HG02623 (cell line): ENCODE data around the gene GMEB2.
"Not testable (repeated sequence)": the region's sequence is repeated elsewhere in the genome, so short reads cannot be mapped to it uniquely, and the experiment has no call there.

Experiments
- ATAC-seq: cut with Tn5 transposase; IDR thresholded peaks from one replicate; pipeline ENCODE4 v1.9.1; 2021; ENCODE audit warnings: moderate library complexity; ENCODE audit not compliant: unreplicated experiment

GMEB2 gene

GRCh38 chr20:63561624-63562396 is 65.1 kb downstream of the GMEB2 start:
- no peak for ATAC-seq

DNA sequence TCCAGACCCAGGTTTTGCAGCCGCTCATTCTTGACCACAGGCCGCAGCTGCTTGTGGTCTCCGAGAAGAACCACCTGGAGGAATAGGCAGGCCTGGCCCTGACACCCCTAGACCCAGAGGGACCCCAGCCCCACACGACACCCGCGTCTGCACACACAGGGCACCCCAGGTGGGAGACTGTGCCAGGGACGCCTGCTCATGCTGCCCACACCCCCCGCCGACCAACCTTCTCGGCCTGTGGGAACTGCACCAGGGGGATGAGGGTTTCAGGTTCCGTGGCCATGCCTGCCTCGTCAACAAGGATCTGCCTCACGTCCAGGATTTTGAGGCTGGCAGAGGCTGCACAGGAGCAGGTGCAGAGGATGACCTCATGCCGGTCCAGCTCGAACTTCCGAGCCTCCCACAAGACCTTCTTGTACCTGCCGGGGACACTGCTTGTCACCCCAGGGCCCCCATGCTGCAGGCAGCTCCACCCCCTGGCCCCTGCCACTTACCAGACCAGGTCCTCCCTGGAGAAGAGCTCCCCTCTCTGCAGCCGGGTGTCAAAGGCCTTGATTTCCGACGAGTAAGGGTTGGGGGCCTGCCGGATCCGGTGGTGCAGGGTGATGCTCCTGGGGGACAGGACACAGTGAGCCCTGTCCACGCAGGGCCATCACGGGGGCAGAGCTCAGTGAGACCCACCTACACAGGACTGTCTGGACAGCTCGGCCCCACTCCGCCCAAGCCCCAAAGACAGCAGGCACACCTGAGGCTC is 65.9 kb downstream of the GMEB2 start:
- ATAC-seq: no peak

DNA sequence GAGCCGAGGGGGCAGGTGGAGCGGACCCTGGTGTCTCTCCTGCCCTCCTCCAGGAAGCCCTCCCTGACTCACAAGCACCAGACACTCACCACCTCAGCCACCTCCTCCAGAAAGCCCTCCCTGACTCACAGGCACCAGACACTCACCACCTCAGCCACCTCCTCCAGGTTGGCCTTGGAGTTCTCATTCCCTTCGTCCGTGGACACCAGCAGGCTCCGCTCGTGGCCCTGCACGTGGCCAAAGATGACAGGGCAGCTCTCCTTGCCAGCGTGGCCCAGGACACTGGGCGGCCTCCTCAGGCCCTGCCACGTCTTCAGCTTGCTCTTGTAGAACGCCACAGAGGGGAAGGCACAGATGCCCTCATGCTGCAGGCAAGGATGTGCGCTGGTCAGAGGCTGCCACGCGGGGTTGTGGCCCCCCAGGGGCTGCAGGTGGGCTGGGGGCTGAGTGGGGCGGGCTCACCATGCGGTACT is 66.5 kb downstream of the GMEB2 start:
- ATAC-seq: no peak

GRCh38 chr20:63559485-63560332 is 67.2 kb downstream of the GMEB2 start:
- not testable (repeated sequence) for ATAC-seq

DNA sequence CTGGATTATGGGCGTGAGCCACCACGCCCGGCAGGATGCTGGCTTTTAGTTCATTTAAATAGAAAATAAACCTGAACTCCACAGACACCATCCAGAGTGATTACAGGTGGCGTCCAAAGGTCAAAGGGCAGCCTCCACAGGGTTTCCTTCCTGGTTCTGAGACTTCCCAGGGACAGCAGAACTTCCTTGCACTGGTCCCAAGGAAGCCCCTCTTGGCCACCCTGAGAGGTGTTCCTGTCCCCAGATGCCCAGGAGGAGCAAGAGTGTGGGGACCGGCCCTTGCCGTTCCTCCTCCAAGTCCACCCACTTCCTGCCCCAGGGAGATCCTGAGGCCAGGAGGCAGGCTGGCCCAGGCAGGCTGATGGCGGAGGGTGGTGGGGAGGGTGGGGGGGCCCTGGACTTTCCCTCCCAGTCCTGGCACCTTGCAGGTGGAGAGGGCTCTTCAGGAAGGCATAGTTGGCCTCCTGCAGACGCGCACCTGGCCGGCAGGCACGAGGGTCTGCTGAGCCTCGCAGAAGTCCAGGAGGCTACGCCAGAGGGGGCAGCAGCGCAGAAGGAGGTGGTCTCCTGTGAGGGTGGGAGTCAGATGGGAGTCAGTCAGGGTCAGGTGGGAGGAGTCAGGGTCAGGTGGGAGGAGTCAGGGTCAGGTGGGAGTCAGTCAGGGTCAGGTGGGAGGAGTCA is 68.0 kb downstream of the GMEB2 start:
- ATAC-seq: no peak

- no peak for ATAC-seq
These were observed 69.4 kb downstream of the GMEB2 start for GRCh38 chr20:63557481-63557891.

- ATAC-seq: no peak
These were observed 69.9 kb downstream of the GMEB2 start for GRCh38 chr20:63556873-63557478.

DNA sequence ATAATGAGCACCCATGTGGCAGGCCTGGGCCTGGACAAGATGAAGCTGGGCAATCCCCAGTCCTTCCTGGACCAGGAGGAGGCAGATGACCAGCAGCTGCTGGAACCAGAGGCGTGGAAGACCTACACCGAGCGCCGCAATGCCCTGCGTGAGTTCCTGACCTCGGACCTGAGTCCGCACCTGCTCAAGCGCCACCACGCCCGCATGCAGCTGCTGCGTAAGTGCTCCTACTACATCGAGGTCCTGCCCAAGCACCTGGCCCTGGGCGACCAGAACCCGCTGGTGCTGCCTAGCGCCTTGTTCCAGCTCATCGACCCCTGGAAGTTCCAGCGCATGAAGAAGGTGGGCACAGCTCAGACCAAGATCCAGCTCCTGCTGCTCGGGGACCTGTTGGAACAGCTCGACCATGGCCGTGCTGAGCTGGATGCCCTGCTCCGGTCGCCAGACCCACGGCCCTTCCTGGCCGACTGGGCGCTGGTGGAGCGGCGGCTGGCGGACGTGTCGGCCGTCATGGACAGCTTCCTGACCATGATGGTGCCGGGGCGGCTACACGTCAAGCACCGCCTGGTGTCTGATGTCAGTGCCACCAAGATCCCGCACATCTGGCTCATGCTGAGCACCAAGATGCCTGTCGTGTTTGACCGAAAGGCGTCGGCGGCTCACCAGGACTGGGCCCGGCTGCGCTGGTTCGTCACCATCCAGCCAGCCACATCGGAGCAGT is 71.1 kb downstream of the GMEB2 start:
- no peak for ATAC-seq

DNA sequence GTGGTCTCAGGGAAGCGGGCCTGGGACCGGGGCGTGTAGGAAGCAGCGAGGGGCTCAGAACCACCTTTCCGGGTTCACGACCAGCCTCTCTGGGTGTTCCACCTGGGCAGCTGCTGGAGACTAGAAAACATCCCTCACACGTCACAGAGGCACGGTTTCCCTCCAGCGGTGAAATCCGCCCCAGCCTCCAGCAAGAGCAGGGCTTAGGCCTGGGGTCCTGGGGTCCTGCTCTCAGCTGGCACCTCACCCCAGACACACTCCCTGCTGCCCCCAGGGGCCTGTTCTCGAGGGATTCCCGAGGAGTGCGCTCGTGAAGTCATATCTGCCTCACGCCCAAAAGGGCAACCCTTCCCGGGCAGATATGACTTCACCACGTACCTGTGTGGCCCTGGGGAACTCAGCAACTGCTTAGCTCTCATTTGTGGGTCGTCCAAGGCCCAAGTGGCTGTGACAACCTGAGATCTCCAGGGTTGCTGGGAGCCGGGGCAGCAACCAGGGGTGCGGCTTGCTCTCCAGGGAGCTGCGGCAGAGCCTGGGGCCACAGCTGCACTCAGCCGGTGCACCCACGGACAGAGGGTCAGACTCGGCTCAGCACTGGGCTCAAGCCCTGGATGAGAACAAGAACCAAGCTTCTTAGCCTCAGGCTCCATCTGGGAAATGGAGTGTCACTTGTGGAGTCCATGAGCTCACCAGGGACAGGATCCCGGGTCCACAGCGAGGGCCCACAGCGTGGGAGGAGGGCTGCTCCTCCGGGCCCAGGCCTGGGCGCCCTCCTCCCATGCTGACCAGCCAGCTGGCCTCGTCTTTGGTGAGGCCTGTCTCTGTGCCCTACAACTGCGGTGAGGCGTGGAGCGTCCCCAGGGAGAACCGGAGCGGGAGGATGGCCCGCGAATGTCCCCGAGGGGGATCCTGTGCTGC is 72.3 kb downstream of the GMEB2 start:
- ATAC-seq: no peak

DNA sequence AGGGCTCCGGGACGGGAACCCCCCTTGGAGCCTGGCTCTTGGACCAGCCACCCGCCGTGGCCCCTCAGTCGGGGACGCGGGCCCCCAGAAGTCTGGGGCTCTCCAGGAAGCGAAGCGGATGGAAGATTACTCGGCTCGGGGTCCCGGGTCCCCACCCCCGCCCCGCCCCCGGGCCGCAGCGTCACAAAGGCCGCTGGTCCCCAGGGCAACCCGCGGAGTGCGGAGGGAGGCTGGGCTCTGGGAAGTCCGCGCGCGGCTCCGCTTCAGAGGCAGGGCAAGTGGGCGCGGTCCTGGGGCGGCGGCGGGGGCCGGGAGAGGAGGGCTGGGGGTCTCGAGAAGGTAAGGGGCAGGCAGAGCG is 73.0 kb downstream of the GMEB2 start, which contains the start of gene FNDC11:
TSS of gene FNDC11 (plus strand) at position 227 of the 358 bp plus-strand sequence. CDS start 1,505 bp downstream, outside the sequence.
- ATAC-seq: no peak

DNA sequence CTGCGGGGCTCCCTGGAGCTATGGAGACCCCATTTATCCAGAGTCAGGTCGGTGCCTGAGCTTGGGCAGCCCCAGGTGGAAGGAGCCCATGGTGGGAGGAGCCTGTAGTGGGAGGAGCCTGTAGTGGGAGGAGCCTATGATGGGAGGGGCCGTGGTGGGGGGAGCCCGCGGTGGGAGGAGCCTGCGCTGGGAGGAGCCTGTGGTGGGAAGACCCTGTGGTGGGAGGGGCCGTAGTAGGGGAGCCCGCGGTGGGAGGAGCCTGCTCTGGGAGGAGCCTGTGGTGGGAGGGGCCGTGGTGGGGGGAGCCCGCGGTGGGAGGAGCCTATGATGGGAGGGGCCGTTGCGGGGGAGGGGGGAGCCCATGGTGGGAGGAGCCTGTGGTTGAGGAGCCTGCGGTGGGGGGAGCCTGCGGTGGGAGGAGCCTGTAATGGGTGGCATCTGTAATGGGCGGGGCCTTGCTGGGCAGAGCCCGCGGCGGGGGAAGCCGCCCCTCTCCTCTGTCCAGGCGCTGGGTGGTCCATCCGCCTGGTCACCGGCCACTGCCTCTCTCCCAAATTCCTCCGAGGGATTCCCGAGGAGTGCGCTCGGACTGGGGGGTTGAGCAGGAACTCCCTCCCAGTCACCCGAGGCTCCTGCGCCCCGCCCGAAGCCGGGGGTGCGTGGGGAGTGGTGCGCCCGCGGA is 73.5 kb downstream of the GMEB2 start:
- ATAC-seq: no peak

DNA sequence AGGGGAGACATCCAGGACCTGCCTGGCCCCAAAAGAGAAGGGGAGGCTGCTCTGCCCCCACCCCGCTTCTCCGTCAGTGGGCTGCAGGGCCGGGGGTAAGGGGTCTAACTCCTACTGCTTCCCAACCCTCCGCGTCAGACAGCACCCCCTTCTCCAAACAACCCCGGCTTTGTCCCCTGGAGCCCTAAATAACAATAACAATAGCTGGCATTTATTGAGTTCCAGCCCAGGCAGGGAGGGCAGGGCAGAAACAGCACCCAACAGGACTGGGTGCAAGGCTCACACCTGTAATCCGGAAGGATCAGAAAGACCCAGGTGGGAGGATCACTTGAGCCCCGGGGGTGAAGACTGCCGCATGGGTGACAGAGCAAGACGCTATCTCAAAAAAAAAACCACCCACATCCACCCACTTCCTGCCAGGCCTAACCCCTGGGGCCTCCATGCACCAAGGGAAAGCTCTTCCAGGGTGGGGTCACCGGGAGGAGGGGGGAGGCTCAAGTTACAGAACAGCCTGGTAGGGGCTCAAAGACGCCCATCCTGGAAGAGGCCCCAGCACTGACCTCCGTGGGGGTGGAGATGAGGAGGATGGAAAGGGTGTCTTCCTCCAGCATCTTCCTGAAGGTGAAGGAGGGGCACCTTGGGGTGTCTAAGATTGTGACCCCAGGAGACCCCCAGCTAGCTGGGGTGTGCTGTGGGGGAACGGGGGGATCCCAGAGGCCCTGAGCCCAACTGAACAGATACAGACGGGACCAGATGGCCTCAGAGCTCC is 74.2 kb downstream of the GMEB2 start:
- ATAC-seq: no peak

DNA sequence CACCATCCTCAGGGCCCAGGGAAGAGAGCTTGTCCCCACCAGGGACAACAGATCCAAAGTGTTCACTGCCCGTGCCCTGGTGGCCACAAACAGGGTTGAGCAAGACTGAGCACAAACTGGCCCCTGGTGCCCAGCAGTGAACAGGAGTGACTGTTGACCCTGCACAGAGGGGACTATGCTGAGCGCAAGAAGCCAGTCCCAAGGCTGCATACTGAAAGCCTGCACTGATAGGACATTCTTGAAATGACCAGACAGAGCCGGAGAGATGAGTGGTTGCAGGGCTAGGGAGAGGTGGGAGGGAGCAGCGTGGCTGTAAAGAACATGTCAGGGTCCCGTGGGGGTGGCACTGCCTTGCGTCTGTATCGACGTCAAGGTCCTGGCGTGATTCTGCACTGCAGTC is 75.8 kb downstream of the GMEB2 start:
- ATAC-seq: no peak

DNA sequence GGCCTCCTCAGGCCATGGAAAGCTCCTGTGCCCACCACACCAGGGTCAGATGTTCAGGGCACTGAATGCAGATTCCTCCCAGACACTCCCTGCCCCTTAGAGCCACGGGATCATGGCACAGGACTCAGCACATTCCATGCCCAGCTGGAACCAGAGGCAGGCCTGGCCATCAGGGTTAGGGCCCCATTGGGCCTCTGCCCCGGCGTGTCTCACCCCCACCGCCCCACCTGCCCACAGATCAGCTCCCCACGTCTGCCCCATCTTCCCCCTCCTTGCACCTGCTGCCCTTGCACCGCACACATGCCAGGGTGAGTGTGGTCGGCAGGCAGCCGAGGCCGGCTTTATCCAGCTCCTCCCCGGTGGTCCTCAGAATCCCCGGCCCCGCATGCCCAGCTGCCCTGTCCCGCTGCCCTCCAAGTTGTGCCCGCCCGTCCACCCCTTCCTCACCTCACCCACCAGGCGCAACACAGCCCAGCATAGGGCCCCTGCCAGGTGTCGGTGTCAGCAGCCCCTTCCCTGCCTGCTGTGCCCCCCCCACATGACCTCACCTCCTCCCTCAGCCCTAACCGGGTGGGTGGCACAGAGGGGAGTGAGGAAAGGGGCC is 77.1 kb downstream of the GMEB2 start:
- no peak for ATAC-seq

DNA sequence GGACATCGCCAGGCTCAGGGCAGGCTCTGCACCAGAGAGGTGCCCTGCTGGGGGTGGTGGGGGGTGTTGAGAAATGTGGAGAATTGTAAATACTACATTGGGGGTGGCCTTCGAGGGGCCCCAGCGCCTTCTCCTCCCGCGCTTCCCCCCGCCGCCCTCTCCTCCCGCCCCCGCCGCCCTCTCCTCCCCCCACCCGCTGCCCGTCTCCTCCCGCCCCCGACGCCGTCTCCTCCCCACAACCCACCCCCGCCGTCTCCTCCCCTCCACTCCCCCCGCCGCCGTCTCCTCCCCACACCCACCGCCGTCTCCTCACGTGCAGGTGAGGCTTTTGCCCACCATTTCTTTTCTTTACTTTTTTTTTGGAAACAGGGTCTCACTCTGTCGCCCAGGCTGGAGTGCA is 77.9 kb downstream of the GMEB2 start:
- no peak for ATAC-seq

GRCh38 chr20:63548542-63548941 is 78.4 kb downstream of the GMEB2 start:
- no peak for ATAC-seq
